Tibial nerve (tissue), 4 donors: Measurements from ENCODE around the gene CEACAM18.

Source experiments
- CTCF ChIP-seq, 5 experiments: fragments of 200-600 bp in 3 of 5; fragments of 450-650 bp in 2 of 5; sonication (generic) in 3 of 5; IDR thresholded peaks; one replicate each; pipeline ENCODE4 v1.5.1; 2016 to 2019; ENCODE audit warnings: antibody characterized with exemption in 5 of 5, mild to moderate bottlenecking in 3 of 5, moderate library complexity in 2 of 5
- EP300 ChIP-seq, 2 donors: sonication (generic); formaldehyde crosslinking; IDR thresholded peaks; one replicate each; pipeline ENCODE4 v1.6.1; 2017; ENCODE audit warnings: antibody characterized with exemption in 2 of 2, mild to moderate bottlenecking in 1 of 2
- POLR2A ChIP-seq, 2 donors: fragments of 450-650 bp; IDR thresholded peaks; one replicate each; pipeline ENCODE4 v1.6.1; 2017; ENCODE audit warnings: antibody characterized with exemption in 2 of 2, mild to moderate bottlenecking in 2 of 2, moderate library complexity in 2 of 2

- TF ChIP-seq POLR2A (IDR thresholded peaks at IDR 0.05) (no peak), CTCF (IDR thresholded peaks at IDR 0.05) (no peak), EP300 (IDR thresholded peaks at IDR 0.05) (no peak)
These were observed at the start of gene CEACAM18 for GRCh38 chr19:51478381-51479234.
